ENCODE measurements around the gene SENP2.
"Not testable (repeated sequence)": the region's sequence is repeated elsewhere in the genome, so short reads cannot be mapped to it uniquely, and the experiment has no call there.

Gene SENP2

DNA sequence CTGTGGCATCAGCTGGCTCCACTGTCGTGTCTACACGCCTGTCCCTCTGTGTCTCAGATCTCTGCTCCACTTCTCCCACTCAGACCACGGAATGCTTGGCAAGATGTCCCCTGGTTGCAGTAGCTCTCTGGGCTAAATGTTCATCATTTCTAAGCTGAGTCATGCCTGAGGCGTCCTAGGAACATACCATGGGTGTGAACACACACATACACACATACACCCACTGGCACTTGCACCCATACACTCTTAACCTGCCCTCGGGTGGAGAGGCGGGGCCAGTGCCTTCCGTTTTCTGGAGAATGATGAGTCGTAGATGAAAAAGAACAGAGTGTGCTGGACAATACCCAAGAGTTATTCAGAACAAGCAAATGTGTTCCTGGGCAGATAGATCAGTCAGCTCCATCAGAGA lies 72.4 kb downstream of the SENP2 start:
- H3K27me3 ChIP-seq (ENCODE audit: insufficient read depth, poor library complexity, severe bottlenecking), result no peaks in the 10 kb centered on the region
- no peak overlapping the region for H3K4me3 ChIP-seq (ENCODE audit: severe bottlenecking)
- no peaks in the 10 kb centered on the region for H3K9me3 ChIP-seq (ENCODE audit: severe bottlenecking)
- peak; percentile 79 for ATAC-seq (ENCODE audit: low read depth)
- peaks cover 72% of the 10 kb centered on the region for H3K36me3 ChIP-seq (ENCODE audit: low read depth)
- peak overlapping the region; percentile 96 for H3K27ac ChIP-seq (ENCODE audit: poor library complexity, severe bottlenecking)
- no peak for TF ChIP-seq CTCF (IDR thresholded peaks at IDR 0.05; ENCODE audit: poor library complexity, severe bottlenecking)
- peaks cover 55% of the 10 kb centered on the region for H3K4me1 ChIP-seq (ENCODE audit: insufficient read depth, poor library complexity, severe bottlenecking)
- peak; percentile 94 for DNase-seq (ENCODE audit: low spot score)

DNA sequence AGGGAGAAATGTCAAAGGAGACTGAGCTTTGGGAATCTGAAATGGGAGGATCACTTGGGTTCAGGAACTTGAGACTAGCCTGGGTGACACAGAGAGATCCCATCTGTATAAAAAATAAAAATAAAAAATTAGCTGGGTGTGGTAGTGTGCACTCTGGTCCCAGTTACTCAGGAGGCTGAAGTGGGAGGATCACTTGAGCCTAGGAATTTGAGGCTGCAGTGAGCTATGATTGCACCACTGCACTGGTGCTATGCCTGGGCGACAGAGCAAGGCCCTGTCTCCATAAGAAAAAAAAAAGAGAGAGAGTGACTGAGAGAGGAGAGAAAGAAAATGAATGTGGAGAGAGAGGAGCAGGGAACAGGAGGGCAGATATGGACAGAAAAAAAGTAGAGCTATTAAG lies 72.8 kb downstream of the SENP2 start:
- TF ChIP-seq CTCF (IDR thresholded peaks at IDR 0.05; ENCODE audit: poor library complexity, severe bottlenecking), result no peak
- peaks cover 72% of the 10 kb centered on the region for H3K36me3 ChIP-seq (ENCODE audit: low read depth)
- no peaks in the 10 kb centered on the region for H3K9me3 ChIP-seq (ENCODE audit: severe bottlenecking)
- ATAC-seq (ENCODE audit: low read depth), result no peak
- peaks cover 55% of the 10 kb centered on the region for H3K4me1 ChIP-seq (ENCODE audit: insufficient read depth, poor library complexity, severe bottlenecking)
- H3K27ac ChIP-seq (ENCODE audit: poor library complexity, severe bottlenecking), result peak overlapping the region; percentile 96
- no peak overlapping the region for H3K4me3 ChIP-seq (ENCODE audit: severe bottlenecking)
- no peak for DNase-seq (ENCODE audit: low spot score)
- H3K27me3 ChIP-seq (ENCODE audit: insufficient read depth, poor library complexity, severe bottlenecking), result no peaks in the 10 kb centered on the region

DNA sequence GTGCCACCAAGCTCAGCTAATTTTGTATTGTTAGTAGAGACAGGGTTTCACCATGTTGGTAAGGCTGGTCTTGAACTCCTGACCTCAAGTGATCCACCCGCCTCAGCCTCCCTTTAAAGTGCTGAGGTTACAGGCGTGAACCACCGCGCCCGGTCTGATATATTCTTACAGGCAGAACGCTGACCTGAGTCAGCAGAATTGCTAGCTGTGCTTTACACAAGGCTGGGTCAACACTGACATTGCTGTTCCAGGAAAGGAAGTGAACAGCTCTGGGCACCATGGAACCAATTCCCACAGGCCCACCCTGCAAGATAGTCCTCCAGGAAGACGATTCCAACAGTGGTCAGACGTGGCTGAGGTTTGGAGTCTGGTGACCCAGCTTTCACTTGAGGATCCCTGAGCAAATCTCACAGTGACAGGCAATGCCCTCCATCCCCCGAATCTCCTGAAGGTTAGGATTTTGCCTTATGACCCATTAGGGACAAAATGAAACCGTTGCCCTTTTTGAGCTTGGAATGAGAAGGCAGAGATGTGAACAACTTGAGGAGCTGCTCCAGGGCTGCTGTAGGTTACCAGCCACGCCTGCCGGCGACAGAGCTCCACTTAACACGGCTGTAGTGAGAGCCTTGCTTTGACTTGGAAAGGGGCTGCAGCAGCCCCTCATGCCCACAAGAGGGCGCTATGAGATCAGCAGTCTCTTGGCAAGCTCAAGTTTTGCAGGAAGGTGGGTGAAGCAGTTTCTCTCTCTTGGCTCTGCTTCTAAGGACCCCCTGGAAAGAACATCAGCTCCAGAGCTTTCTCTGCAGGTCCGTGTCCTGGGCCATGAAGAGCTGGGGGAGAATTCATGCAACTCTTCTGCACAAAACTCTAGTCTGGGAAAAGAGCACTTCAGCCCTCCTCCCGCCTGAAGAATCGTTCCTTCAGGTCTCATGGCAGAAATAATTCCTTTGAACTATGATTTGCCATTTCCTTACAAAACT lies 74.1 kb downstream of the SENP2 start:
- Histone ChIP-seq H3K4me3 (ENCODE audit: severe bottlenecking) (no peak overlapping the region), H3K27ac (ENCODE audit: poor library complexity, severe bottlenecking) (peak overlapping the region; percentile 96), H3K4me1 (ENCODE audit: insufficient read depth, poor library complexity, severe bottlenecking) (peaks cover 55% of the 10 kb centered on the region), H3K9me3 (ENCODE audit: severe bottlenecking) (no peaks in the 10 kb centered on the region), H3K36me3 (ENCODE audit: low read depth) (peaks cover 66% of the 10 kb centered on the region), H3K27me3 (ENCODE audit: insufficient read depth, poor library complexity, severe bottlenecking) (no peaks in the 10 kb centered on the region)
- peak; percentile 98 for TF ChIP-seq CTCF (IDR thresholded peaks at IDR 0.05; ENCODE audit: poor library complexity, severe bottlenecking)
- DNase-seq (ENCODE audit: low spot score), result no peak
- peak; percentile 15 for ATAC-seq (ENCODE audit: low read depth)

DNA sequence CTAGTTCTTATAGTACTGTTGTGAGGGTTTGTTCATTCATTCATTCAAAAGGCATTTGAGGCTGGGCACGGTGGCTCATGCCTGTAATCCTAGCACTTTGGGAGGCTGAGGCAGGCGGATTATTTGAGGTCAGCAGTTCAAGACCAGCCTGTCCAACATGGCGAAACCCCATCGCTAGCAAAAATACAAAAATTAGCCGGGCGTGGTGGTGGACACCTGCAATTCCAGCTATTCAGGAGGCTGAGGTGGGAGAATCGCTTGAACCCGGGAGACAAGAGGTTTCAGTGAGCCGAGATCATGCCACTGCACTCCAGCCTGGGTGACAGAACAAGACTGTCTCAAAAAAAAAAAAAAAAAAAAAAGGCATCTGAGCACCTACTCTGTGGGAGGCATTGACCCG lies 75.2 kb downstream of the SENP2 start:
- ATAC-seq (ENCODE audit: low read depth); H3K27me3 ChIP-seq (ENCODE audit: insufficient read depth, poor library complexity, severe bottlenecking); DNase-seq (ENCODE audit: low spot score); H3K4me3 ChIP-seq (ENCODE audit: severe bottlenecking); H3K9me3 ChIP-seq (ENCODE audit: severe bottlenecking): not testable (repeated sequence)
- peak overlapping the region; percentile 96 for H3K27ac ChIP-seq (ENCODE audit: poor library complexity, severe bottlenecking)
- peaks cover 47% of the 10 kb centered on the region for H3K4me1 ChIP-seq (ENCODE audit: insufficient read depth, poor library complexity, severe bottlenecking)
- H3K36me3 ChIP-seq (ENCODE audit: low read depth), result peaks cover 61% of the 10 kb centered on the region

GRCh38 chr3:185661772-185662171 lies 75.7 kb downstream of the SENP2 start:
- Histone ChIP-seq H3K27me3 (ENCODE audit: insufficient read depth, poor library complexity, severe bottlenecking) (no peaks in the 10 kb centered on the region), H3K4me3 (ENCODE audit: severe bottlenecking) (no peak overlapping the region), H3K36me3 (ENCODE audit: low read depth) (peaks cover 64% of the 10 kb centered on the region), H3K4me1 (ENCODE audit: insufficient read depth, poor library complexity, severe bottlenecking) (peaks cover 42% of the 10 kb centered on the region), H3K9me3 (ENCODE audit: severe bottlenecking) (no peaks in the 10 kb centered on the region), H3K27ac (ENCODE audit: poor library complexity, severe bottlenecking) (peak overlapping the region; percentile 96)
- ATAC-seq (ENCODE audit: low read depth), result no peak
- no peak for TF ChIP-seq CTCF (IDR thresholded peaks at IDR 0.05; ENCODE audit: poor library complexity, severe bottlenecking)
- no peak for DNase-seq (ENCODE audit: low spot score)
